NCI-H128 (cell line): Measurements from ENCODE around the gene GLIS1.

Experiments used
- DNase-seq: peaks from one replicate; lab custom pipeline; 2025; ENCODE audit not compliant: unreplicated experiment; lab: John Stamatoyannopoulos, UW

GLIS1 gene

GRCh38 chr1:53595906-53596305 lies 143.1 kb downstream of the GLIS1 start:
- no peak for DNase-seq

- no peak for DNase-seq
Observed at GRCh38 chr1:53594391-53595180, 144.4 kb downstream of the GLIS1 start.

GRCh38 chr1:53593758-53594380 lies 145.1 kb downstream of the GLIS1 start:
- no peak for DNase-seq

GRCh38 chr1:53592985-53593757 lies 145.8 kb downstream of the GLIS1 start:
- DNase-seq: no peak

GRCh38 chr1:53592521-53592982 lies 146.4 kb downstream of the GLIS1 start:
- DNase-seq: no peak

GRCh38 chr1:53591924-53592323 lies 147.0 kb downstream of the GLIS1 start:
- no peak for DNase-seq

GRCh38 chr1:53590531-53591515 lies 148.1 kb downstream of the GLIS1 start:
- DNase-seq: no peak

- DNase-seq: no peak
Observed at GRCh38 chr1:53590104-53590503, 148.9 kb downstream of the GLIS1 start.

GRCh38 chr1:53589043-53589887 lies 149.7 kb downstream of the GLIS1 start:
- DNase-seq: no peak

- DNase-seq: no peak
Observed at GRCh38 chr1:53588053-53588779, 150.7 kb downstream of the GLIS1 start.

- no peak for DNase-seq
Observed at GRCh38 chr1:53587252-53587988, 151.5 kb downstream of the GLIS1 start.

GRCh38 chr1:53586765-53587164 lies 152.2 kb downstream of the GLIS1 start:
- no peak for DNase-seq

- no peak for DNase-seq
Observed at GRCh38 chr1:53585565-53585964, 153.4 kb downstream of the GLIS1 start.

GRCh38 chr1:53585129-53585528 lies 153.8 kb downstream of the GLIS1 start:
- DNase-seq: no peak

- no peak for DNase-seq
Observed at GRCh38 chr1:53584777-53585107, 154.2 kb downstream of the GLIS1 start.

GRCh38 chr1:53583868-53584776 lies 154.8 kb downstream of the GLIS1 start:
- DNase-seq: no peak
